Cardiac fibroblast (primary cell): Measurements from ENCODE around the gene HSD17B11.

ENCODE experiments used
- DNase-seq, 2 donors: peaks; one replicate each; pipeline versions ENCODE4 v3.0.0 to v3.0.0-alpha.2; 2010; ENCODE audit warnings: low read depth in 2 of 2
- H3K4me3 ChIP-seq, 2 donors: replicated peaks in 1 of 2; 1 replicate in 1 of 2; 2 replicates in 1 of 2; pipeline ENCODE4 v1.5.1; 2011; ENCODE audit warnings: low read depth in 2 of 2, low read length in 2 of 2, mild to moderate bottlenecking in 2 of 2, moderate library complexity in 1 of 2
- CTCF ChIP-seq: IDR thresholded peaks from one replicate; pipeline ENCODE4 v1.5.1; 2011; ENCODE audit warnings: low read depth, mild to moderate bottlenecking, low read length, inconsistent platforms

HSD17B11 gene

GRCh38 chr4:87286970-87287369 is 104.0 kb downstream of the HSD17B11 start:
- no peak overlapping the region for H3K4me3 ChIP-seq
- no peak for TF ChIP-seq CTCF
- DNase-seq: no peak
